Heart left ventricle (tissue), 16 donors: ENCODE measurements around the gene SSBP3. TPM values are rescaled to one million over a fixed set of nuclear protein-coding genes. Genes with fewer than 3 reads are reported as not detected.

ENCODE experiments used
- ATAC-seq, 4 donors: fragments of 200-7000 bp; cut with Tn5 transposase; one replicate each; pipeline ENCODE4 v1.9.1; 2020 to 2022; ENCODE audit warnings: moderate library complexity in 4 of 4, mild to moderate bottlenecking in 3 of 4, moderate number of reproducible peaks in 1 of 4
- DNase-seq, 5 donors: peaks; one replicate each; pipeline ENCODE4 v3.0.0-alpha.2; 2020
- H3K27ac ChIP-seq, 12 donors: fragments of 200-600 bp; sonication (generic) in 4 of 12; one replicate each; pipeline versions ENCODE4 v1.5.0 to v1.8.0; 2016 to 2022; ENCODE audit warnings: mild to moderate bottlenecking in 2 of 12
- H3K27me3 ChIP-seq, 9 donors: fragments of 200-600 bp; sonication (generic) in 2 of 9; one replicate each; pipeline versions ENCODE4 v1.5.1 to v1.8.0; 2016 to 2022; ENCODE audit warnings: mild to moderate bottlenecking in 3 of 9
- H3K36me3 ChIP-seq, 9 donors: fragments of 200-600 bp; sonication (generic) in 2 of 9; one replicate each; pipeline versions ENCODE4 v1.5.0 to v1.8.0; 2018 to 2022; ENCODE audit warnings: mild to moderate bottlenecking in 2 of 9
- H3K4me1 ChIP-seq, 12 donors: fragments of 200-600 bp; sonication (generic) in 4 of 12; one replicate each; pipeline versions ENCODE4 v1.5.0 to v1.8.0; 2016 to 2022; ENCODE audit warnings: mild to moderate bottlenecking in 3 of 12
- H3K4me3 ChIP-seq, 12 donors: fragments of 200-600 bp; sonication (generic) in 4 of 12; one replicate each; pipeline versions ENCODE4 v1.5.0 to v1.8.0; 2017 to 2022; ENCODE audit warnings: mild to moderate bottlenecking in 9 of 12, moderate library complexity in 4 of 12
- H3K9me3 ChIP-seq, 12 donors: fragments of 200-600 bp; sonication (generic) in 4 of 12; one replicate each; pipeline versions ENCODE4 v1.5.0 to v1.8.0; 2016 to 2022; ENCODE audit warnings: mild to moderate bottlenecking in 1 of 12
- POLR2A ChIP-seq, 2 donors: fragments of 450-650 bp; IDR thresholded peaks; one replicate each; pipeline ENCODE4 v1.6.1; 2017; ENCODE audit warnings: antibody characterized with exemption in 2 of 2, mild to moderate bottlenecking in 2 of 2, moderate library complexity in 2 of 2
- WGBS, 4 donors: extraction: QIAGEN DNeasy Blood & Tissue Kit in 2 of 4; methylation state at CpG; one replicate each; pipeline versions ENCODE4 v1.1.5 to v1.1.7; 2013 to 2018; 5-methylcytosine and 5-hydroxymethylcytosine counted together
- intact Hi-C, 10 donors: fragments of 100-400 bp; cut with DNase I; formaldehyde crosslinking; loops; one replicate each; pipeline versions ENCODE4 v1.11.1 to v1.14.2; 2022
- polyA plus RNA-seq, 2 donors: library from polyadenylated mRNA; stranded (reverse); fragments of 200-250 nt; gene quantifications; one replicate each; pipeline ENCODE4 v1.2.3, GENCODE V29; 2013
- total RNA-seq, 9 donors: library from RNA; depleted of rRNA in 2 of 9; stranded (reverse); fragments of >200 nt in 2 of 9; fragmentation: NEBNext Ultra II Directional in 3 of 9; extraction: Animal tissue kit (Norgen Biotek cat#: 25700) in 3 of 9; gene quantifications; one replicate each; pipeline versions ENCODE4 v1.1.0 to v1.2.4, GENCODE V29; 2016 to 2023
- TF ChIP-seq, protein P1 (sequence below), 12 donors: fragments of 200-600 bp; sonication (generic) in 4 of 12; IDR thresholded peaks; one replicate each; pipeline versions ENCODE4 v1.5.0 to v1.8.0; 2018 to 2022; ENCODE audit warnings: antibody characterized with exemption in 12 of 12, mild to moderate bottlenecking in 5 of 12
- donor health status: ischemic (EF 13 %, LVEDD 7.1; RV severe dilation, severe dysfunction).
- donor health status: healthy with polysubstance abuse.
- donor health status: DM: no; HTN: yes; CAD: no.
- donor health status: DM: no; HTN: no; CAD: no.
- donor health status: ischemic (EF 25% LVEDD 6.9; RV normal size, moderate dysfunction).
- donor health status: ischemic (EF 25% LVEDD 5.7; RV mildly dilated, moderate dysfunction).
- donor health status: healthy.
- donor health status: DM: yes; HTN: yes; CAD: no.
- donor health status: ischemic (EF 35%, LVEDD 5.7; RV mildly dilated, moderate dysfunction).
- donor health status: nonischemic (EF 11% LVEDD 7.7; RV severe dilation, severe dysfunction).
- donor health status: DM: yes; HTN: yes; CAD: no.
- donor health status: PGD.
- donor health status: ischemic (EF 29% LVEDD 5.4; RV normal size, mild dysfunction).
- donor health status: nonischemic (EF 23%, LVEDD 6.1; RV moderate dilation, normal function).

Gene SSBP3
- total and polyA plus RNA-seq, 11 donors: 20.8 to 61.8 (median 48.1) TPM

DNA sequence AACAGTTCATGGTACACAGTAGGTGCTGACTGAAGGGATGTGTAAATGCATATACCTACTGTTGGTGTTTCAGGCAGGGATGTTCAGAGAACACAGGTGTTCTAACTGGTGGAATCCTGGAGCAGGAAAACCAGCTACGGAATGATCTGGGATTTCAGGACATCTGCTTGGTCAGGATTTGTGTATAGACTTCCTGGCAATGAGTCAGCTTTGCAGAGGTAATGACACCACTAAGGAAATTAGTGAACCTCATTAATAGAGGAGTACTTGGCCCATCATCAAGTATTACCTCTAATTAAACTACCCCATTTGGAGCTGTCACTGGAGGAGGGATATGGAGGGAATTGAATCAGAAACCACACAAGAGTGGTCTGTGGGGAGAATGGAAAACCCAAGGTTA, 198.9 kb downstream of the SSBP3 start:
- WGBS, 4 donors: 0 to 81% (median 51%) methylated on average over 1 of the region's 1 CpG
- TF ChIP-seq, protein P1, sequence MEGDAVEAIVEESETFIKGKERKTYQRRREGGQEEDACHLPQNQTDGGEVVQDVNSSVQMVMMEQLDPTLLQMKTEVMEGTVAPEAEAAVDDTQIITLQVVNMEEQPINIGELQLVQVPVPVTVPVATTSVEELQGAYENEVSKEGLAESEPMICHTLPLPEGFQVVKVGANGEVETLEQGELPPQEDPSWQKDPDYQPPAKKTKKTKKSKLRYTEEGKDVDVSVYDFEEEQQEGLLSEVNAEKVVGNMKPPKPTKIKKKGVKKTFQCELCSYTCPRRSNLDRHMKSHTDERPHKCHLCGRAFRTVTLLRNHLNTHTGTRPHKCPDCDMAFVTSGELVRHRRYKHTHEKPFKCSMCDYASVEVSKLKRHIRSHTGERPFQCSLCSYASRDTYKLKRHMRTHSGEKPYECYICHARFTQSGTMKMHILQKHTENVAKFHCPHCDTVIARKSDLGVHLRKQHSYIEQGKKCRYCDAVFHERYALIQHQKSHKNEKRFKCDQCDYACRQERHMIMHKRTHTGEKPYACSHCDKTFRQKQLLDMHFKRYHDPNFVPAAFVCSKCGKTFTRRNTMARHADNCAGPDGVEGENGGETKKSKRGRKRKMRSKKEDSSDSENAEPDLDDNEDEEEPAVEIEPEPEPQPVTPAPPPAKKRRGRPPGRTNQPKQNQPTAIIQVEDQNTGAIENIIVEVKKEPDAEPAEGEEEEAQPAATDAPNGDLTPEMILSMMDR (IDR thresholded peaks at IDR 0.05): no peak
- no peak for TF ChIP-seq POLR2A (IDR thresholded peaks at IDR 0.05)
- H3K36me3 ChIP-seq: peaks cover 3 to 94% (median 83%) of the 10 kb centered on the region in 9 donors

DNA sequence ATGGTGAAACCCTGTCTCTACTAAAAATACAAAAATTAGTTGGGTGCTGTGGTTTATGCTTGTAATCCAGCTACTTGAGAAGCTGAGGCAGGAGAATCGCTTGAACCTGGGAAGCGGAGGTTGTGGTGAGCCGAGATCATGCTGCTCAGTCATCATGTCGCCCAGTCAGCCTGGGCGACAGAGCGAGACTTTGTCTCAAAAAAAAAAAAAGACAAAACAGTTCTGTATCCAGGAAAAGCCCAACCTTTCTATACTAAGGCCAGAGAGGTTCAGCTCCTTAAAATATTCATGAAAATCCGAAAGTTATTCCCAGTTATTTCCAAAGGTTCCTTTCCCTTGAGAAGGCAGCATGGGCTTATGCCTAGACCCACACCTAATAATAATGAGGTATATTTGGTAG, 202.0 kb downstream of the SSBP3 start:
- Histone ChIP-seq H3K4me1 (peaks cover 0 to 24% (median 15%) of the 10 kb centered on the region in 12 donors), H3K4me3 (no peak overlapping the region), H3K9me3 (no peaks in the 10 kb centered on the region), H3K36me3 (peaks cover 0 to 65% (median 52%) of the 10 kb centered on the region in 9 donors), H3K27me3 (no peaks in the 10 kb centered on the region), H3K27ac (no peak overlapping the region)
- intact Hi-C loops: loop anchor here in 8 of 10 donors (5.0 to 10.0 kb wide), 6 partner anchors 129 to 291 kb away; partner anchors contain the start of gene SSBP3 (in 4 of the 8)
- ATAC-seq (no peak), DNase-seq (no peak)
- TF ChIP-seq, protein P1 (IDR thresholded peaks at IDR 0.05): no peak
- no peak for TF ChIP-seq POLR2A (IDR thresholded peaks at IDR 0.05)
- 70 to 79% (median 75%) methylated on average over 7 of the region's 7 CpGs for WGBS, 4 donors

More for the DNA sequence above, 198.9 kb downstream of the SSBP3 start:
- Histone ChIP-seq H3K4me1 (peaks cover 0 to 3% (median 0%) of the 10 kb centered on the region in 12 donors), H3K9me3 (no peaks in the 10 kb centered on the region), H3K27ac (no peak overlapping the region), H3K27me3 (no peaks in the 10 kb centered on the region), H3K4me3 (no peak overlapping the region)
- intact Hi-C loops: loop anchor here in 5 of 10 donors (10.0 kb wide), 4 partner anchors 132 to 288 kb away; partner anchors contain the start of gene SSBP3 (in 1 of the 5)
- DNase-seq: no peak
- ATAC-seq: no peak

DNA sequence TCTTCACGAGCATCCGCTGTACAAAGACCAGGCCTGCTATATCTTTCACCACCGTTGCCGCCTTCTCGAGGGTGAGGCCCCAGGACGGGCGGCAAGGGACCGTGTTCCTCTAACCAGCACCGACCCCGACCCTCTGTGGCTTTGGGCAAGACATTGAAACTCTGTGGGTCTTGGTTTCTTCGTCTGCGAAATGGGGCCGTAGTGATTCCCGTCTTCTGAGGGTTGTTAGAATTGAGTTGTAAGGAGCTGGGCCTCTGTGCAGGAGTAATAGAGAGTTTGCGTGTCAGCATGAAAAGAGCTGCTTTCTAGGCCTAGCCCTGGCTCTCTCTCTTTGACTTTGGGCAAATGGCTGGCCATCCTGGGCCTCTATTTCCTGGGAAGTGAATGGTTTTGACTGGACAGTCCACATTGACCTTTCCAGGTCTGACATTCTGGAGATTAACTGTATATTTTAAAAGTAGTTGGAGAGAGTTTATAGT, 205.6 kb downstream of the SSBP3 start:
- no peak for TF ChIP-seq POLR2A (IDR thresholded peaks at IDR 0.05)
- TF ChIP-seq, protein P1 (IDR thresholded peaks at IDR 0.05): no peak
- Histone ChIP-seq H3K4me1 (peaks cover 0 to 30% (median 19%) of the 10 kb centered on the region in 12 donors), H3K36me3 (peaks cover 0 to 36% (median 25%) of the 10 kb centered on the region in 9 donors), H3K9me3 (no peaks in the 10 kb centered on the region), H3K27ac (peak overlapping the region; percentile 6 to 91 (median 72)), H3K4me3 (peak overlapping the region; percentile 62 to 96 (median 84)), H3K27me3 (no peaks in the 10 kb centered on the region)
- 0 to 8% (median 2%) methylated on average over 2 to 15 of the region's 15 CpGs for WGBS, 4 donors
- intact Hi-C loops: loop anchor here in 9 of 10 donors (2.0 to 10.0 kb wide), 7 partner anchors 126 to 294 kb away; partner anchors contain the start of gene SSBP3 (in 5 of the 9)
- DNase-seq (no peak), ATAC-seq (peak in 1 of 4 donors; percentile 5)

DNA sequence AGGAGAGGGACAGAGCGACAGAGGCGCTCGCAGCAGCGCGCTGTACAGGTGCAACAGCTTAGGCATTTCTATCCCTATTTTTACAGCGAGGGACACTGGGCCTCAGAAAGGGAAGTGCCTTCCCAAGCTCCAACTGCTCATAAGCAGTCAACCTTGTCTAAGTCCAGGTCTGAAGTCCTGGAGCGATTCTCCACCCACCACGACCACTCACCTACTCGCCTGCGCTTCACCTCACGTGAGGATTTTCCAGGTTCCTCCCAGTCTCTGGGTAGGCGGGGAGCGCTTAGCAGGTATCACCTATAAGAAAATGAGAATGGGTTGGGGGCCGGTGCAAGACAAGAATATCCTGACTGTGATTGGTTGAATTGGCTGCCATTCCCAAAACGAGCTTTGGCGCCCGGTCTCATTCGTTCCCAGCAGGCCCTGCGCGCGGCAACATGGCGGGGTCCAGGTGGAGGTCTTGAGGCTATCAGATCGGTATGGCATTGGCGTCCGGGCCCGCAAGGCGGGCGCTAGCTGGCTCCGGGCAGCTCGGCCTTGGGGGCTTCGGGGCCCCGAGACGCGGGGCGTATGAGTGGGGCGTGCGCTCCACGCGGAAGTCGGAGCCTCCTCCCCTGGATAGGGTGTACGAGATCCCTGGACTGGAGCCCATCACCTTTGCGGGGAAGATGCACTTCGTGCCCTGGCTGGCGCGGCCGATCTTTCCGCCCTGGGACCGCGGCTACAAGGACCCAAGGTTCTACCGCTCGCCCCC, 206.3 kb downstream of the SSBP3 start, which contains the start of the genes CYB5RL and MRPL37:
Gene CYB5RL, minus strand, starts transcription at position 266 of the 754 bp plus-strand sequence. CDS start 4,414 bp downstream, outside the sequence.
Gene MRPL37, plus strand, starts transcription at position 403 of the 754 bp plus-strand sequence. Its CDS starts 77 bp downstream, at position 480.
- DNase-seq (peak; percentile 92 to 96 (median 94)), ATAC-seq (peak; percentile 98 to 100 (median 99))
- H3K4me1 ChIP-seq: peaks cover 0 to 30% (median 19%) of the 10 kb centered on the region in 12 donors
- TF ChIP-seq, protein P1 (IDR thresholded peaks at IDR 0.05): no peak
- peak in 1 of 2 donors; percentile 65 for TF ChIP-seq POLR2A (IDR thresholded peaks at IDR 0.05)
- peak within 1 kb of the TSS; percentile 6 to 91 (median 72) for H3K27ac ChIP-seq
- no peaks in the 10 kb centered on the region for H3K27me3 ChIP-seq
- intact Hi-C loops: loop anchor here (2.0 to 10.0 kb wide), 7 partner anchors 125 to 295 kb away; partner anchors contain the start of gene SSBP3 (in 7 of the 10)
- peaks cover 0 to 36% (median 25%) of the 10 kb centered on the region in 9 donors for H3K36me3 ChIP-seq
- H3K4me3 ChIP-seq: peak within 1 kb of the TSS; percentile 62 to 96 (median 84)
- H3K9me3 ChIP-seq: no peaks in the 10 kb centered on the region
- 0 to 1% (median 1%) methylated on average over 42 to 51 of the region's 51 CpGs for WGBS, 4 donors
